ENCODE data around the gene ABCA13. TPM values are rescaled to one million over a fixed set of nuclear protein-coding genes. Genes with fewer than 3 reads are reported as not detected.

The ABCA13 gene
- polyA plus RNA-seq, 1 experiment: 0.05 TPM

GRCh38 chr7:48250441-48250951, 79.2 kb downstream of the ABCA13 start:
- POLR2A ChIA-PET: no interaction called here
- H3K27ac ChIP-seq (ENCODE audit: low read depth, low read length): no peak overlapping the region
- DNase-seq (ENCODE audit: low read depth, low spot score): no peak

GRCh38 chr7:48251766-48252165, 80.5 kb downstream of the ABCA13 start:
- H3K4me3 ChIP-seq (ENCODE audit: low read depth, low read length): no peak overlapping the region
- TF ChIP-seq, protein P1, sequence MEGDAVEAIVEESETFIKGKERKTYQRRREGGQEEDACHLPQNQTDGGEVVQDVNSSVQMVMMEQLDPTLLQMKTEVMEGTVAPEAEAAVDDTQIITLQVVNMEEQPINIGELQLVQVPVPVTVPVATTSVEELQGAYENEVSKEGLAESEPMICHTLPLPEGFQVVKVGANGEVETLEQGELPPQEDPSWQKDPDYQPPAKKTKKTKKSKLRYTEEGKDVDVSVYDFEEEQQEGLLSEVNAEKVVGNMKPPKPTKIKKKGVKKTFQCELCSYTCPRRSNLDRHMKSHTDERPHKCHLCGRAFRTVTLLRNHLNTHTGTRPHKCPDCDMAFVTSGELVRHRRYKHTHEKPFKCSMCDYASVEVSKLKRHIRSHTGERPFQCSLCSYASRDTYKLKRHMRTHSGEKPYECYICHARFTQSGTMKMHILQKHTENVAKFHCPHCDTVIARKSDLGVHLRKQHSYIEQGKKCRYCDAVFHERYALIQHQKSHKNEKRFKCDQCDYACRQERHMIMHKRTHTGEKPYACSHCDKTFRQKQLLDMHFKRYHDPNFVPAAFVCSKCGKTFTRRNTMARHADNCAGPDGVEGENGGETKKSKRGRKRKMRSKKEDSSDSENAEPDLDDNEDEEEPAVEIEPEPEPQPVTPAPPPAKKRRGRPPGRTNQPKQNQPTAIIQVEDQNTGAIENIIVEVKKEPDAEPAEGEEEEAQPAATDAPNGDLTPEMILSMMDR (IDR thresholded peaks at IDR 0.05; ENCODE audit: low read depth, low read length): no peak
- H3K27me3 ChIP-seq (ENCODE audit: control insufficient read depth, insufficient read depth, low read length): no peaks in the 10 kb centered on the region
- no peaks in the 10 kb centered on the region for H3K9me3 ChIP-seq (ENCODE audit: control insufficient read depth, insufficient read depth, low read length)
- POLR2A ChIA-PET: no interaction called here
- CTCF ChIA-PET: no interaction called here
- no peak for DNase-seq (ENCODE audit: low read depth, low spot score)
- H3K27ac ChIP-seq (ENCODE audit: low read depth, low read length): no peak overlapping the region

More at GRCh38 chr7:48250441-48250951, 79.2 kb downstream of the ABCA13 start:
- H3K4me3 ChIP-seq (ENCODE audit: low read depth, low read length): no peak overlapping the region
- H3K9me3 ChIP-seq (ENCODE audit: control insufficient read depth, insufficient read depth, low read length): no peaks in the 10 kb centered on the region
- CTCF ChIA-PET: interaction anchor here (1.2 kb wide), 1 partner anchor 49 kb away, joined by 3 read pairs; no protein-coding TSS in a partner anchor
- TF ChIP-seq, protein P1 (IDR thresholded peaks at IDR 0.05; ENCODE audit: low read depth, low read length): no peak
- H3K27me3 ChIP-seq (ENCODE audit: control insufficient read depth, insufficient read depth, low read length): no peaks in the 10 kb centered on the region

- TF ChIP-seq, protein P1 (IDR thresholded peaks at IDR 0.05; ENCODE audit: low read depth, low read length): no peak
- H3K4me3 ChIP-seq (ENCODE audit: low read depth, low read length): no peak overlapping the region
- H3K27me3 ChIP-seq (ENCODE audit: control insufficient read depth, insufficient read depth, low read length): no peaks in the 10 kb centered on the region
- CTCF ChIA-PET: no interaction called here
- H3K9me3 ChIP-seq (ENCODE audit: control insufficient read depth, insufficient read depth, low read length): no peaks in the 10 kb centered on the region
- POLR2A ChIA-PET: no interaction called here
- H3K27ac ChIP-seq (ENCODE audit: low read depth, low read length): no peak overlapping the region
- DNase-seq (ENCODE audit: low read depth, low spot score): no peak
Observed at GRCh38 chr7:48252995-48253394, 81.7 kb downstream of the ABCA13 start.

GRCh38 chr7:48255046-48255445, 83.8 kb downstream of the ABCA13 start:
- TF ChIP-seq, protein P1 (IDR thresholded peaks at IDR 0.05; ENCODE audit: low read depth, low read length): no peak
- Histone ChIP-seq H3K27ac (ENCODE audit: low read depth, low read length) (no peak overlapping the region), H3K27me3 (ENCODE audit: control insufficient read depth, insufficient read depth, low read length) (no peaks in the 10 kb centered on the region), H3K4me3 (ENCODE audit: low read depth, low read length) (no peak overlapping the region), H3K9me3 (ENCODE audit: control insufficient read depth, insufficient read depth, low read length) (no peaks in the 10 kb centered on the region)
- ChIA-PET POLR2A (no interaction called here), CTCF (no interaction called here)
- no peak for DNase-seq (ENCODE audit: low read depth, low spot score)

DNA sequence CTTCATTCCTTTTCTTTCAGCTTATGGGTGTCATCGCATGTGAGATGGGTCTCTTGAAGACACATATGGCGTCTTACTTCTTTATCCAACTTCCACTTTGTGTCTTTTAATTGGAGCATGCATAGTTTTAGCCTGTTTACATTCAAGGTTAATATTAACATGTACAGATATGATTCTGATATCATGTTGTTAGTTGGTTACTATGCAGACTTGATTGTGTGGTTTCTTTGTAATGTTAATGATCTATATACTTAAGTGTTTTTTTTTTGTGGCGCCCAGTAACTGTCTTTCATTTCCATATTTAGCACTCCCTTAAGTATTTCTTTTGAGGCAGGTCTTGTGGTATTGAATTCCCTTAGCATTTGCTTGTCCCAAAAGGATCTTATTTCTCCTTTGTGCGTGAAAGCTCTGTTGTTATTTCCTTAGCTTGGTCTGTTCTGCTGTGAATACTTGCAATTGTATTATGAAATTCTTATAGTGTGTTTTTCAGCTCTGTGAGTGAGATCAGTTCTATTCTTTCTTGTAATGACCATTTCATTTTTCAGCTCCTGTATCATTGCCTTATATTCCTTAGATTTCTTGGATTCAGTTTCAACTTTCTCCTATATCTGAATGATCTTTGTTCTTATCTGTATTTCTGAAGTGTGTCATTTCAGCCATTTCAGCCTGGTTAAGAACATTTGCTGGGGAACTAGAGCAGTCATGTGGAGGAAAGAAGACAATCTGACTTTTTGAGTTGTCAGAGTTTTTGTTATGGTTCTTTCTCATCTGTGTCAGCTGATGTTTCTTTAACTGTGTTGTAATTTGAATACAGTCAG, 88.4 kb downstream of the ABCA13 start:
- Histone ChIP-seq H3K4me3 (ENCODE audit: low read depth, low read length) (no peak overlapping the region), H3K27me3 (ENCODE audit: control insufficient read depth, insufficient read depth, low read length) (no peaks in the 10 kb centered on the region), H3K9me3 (ENCODE audit: control insufficient read depth, insufficient read depth, low read length) (no peaks in the 10 kb centered on the region), H3K27ac (ENCODE audit: low read depth, low read length) (no peak overlapping the region)
- POLR2A ChIA-PET: no interaction called here
- TF ChIP-seq, protein P1 (IDR thresholded peaks at IDR 0.05; ENCODE audit: low read depth, low read length): no peak
- CTCF ChIA-PET: no interaction called here
- DNase-seq (ENCODE audit: low read depth, low spot score): no peak
